HL-60 (cell line): ENCODE measurements around the gene DMAC1.

Experiments
- GABPA ChIP-seq: IDR thresholded peaks from 2 replicates; pipeline ENCODE4 v1.6.1; 2012; ENCODE audit warnings: low read depth
- POLR2AphosphoS5 ChIP-seq: IDR thresholded peaks from 2 replicates; pipeline ENCODE4 v1.6.1; 2012; ENCODE audit warnings: low read depth

DNA sequence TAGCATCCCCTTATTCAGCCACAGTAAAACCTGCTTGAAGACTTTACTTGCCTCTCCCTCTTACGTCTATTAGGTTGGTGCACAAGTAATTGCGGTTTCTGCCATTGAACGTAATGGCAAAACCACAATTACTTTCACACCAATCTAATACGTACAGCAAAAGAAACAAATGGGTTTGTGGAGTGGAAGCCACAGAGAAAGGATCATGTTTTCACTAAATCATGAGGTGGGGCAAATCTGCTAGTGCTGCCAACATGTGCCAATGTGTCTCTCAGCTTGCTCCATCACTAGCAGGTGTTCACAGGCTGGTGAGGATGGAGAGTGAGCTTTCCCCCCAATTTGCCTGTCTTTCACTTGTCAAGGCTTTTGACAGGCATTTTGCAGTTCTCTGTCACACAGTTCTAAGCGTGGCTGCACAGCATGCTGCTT, 15.9 kb downstream of the DMAC1 start:
- TF ChIP-seq GABPA: no peak
- TF ChIP-seq POLR2AphosphoS5: no peak
